ENCODE measurements around the gene CCDC61. TPM values are rescaled to one million over a fixed set of nuclear protein-coding genes. Genes with fewer than 3 reads are reported as not detected.
A peak's percentile ranks its signal among the peaks of the same experiment; 100 is the strongest.

The CCDC61 gene
- polyA plus RNA-seq, 3 donors = 4.3 to 8.8 (median 6.1) TPM

DNA sequence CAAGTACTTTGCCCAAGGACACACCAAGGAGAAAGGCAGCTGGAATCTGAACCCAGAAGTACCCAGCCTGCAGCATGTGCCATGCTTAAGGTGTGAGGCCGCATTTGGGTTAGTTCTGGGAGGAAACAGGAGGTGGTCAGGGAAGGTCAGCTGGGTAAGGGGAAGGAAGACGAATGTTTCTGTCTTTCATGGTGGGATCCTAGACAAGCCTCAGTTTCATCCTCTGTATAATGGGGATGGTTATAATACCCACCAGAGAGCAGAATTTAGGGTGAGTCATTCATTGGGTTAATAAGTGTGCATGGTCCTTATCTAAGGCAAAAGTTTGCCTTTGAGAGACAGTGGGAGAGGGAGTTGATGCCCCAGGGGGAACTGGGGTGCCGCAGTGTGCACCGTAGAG lies 3.6 kb downstream of the CCDC61 start:
- Mint-ChIP-seq H3K9me3 (peaks cover 0 to 10% (median 1%) of the 10 kb centered on the region in 7 donors), H3K4me1 (peaks cover 22% of the 10 kb centered on the region), H3K4me3 (no peak overlapping the region), H3K27me3 (ENCODE audit: low read depth in 3 of 3) (peaks cover 21 to 28% (median 21%) of the 10 kb centered on the region in 3 donors), H3K27ac (no peak overlapping the region), H3K36me3 (peaks cover 20 to 28% of the 10 kb centered on the region in 2 donors)
- Histone ChIP-seq H3K79me2 (ENCODE audit: insufficient read depth, low read length) (no peaks in the 10 kb centered on the region), H2AFZ (ENCODE audit: insufficient read depth, low read depth, low read length, poor library complexity, severe bottlenecking) (no peak overlapping the region), H3K36me3 (replicated peaks in 1 of 2; ENCODE audit: control insufficient read depth in 1 of 2, insufficient read depth in 2 of 2, low read length in 2 of 2) (peaks cover 3 to 11% of the 10 kb centered on the region in 2 donors), H3K4me3 (replicated peaks in 1 of 3; ENCODE audit: low read depth in 2 of 3, low read length in 3 of 3) (no peak overlapping the region), H3K4me1 (ENCODE audit: control insufficient read depth in 1 of 2, insufficient read depth in 2 of 2, low read length in 2 of 2) (peaks cover 28 to 35% of the 10 kb centered on the region in 2 donors), H3K9ac (ENCODE audit: insufficient read depth, low read length, poor library complexity, severe bottlenecking) (no peak overlapping the region), H3K4me2 (replicated peaks; ENCODE audit: extremely low read depth, low read length, poor library complexity, severe bottlenecking) (no peak overlapping the region), H3K27ac (ENCODE audit: low read depth in 1 of 2, low read length in 2 of 2) (no peak overlapping the region), H4K20me1 (ENCODE audit: insufficient read depth, low read length) (peaks cover 25% of the 10 kb centered on the region), H3K27me3 (ENCODE audit: control insufficient read depth in 2 of 2, insufficient read depth in 2 of 2, low read length in 2 of 2) (peaks cover 3 to 15% of the 10 kb centered on the region in 2 donors), H3K9me3 (replicated peaks in 1 of 2; ENCODE audit: control insufficient read depth in 1 of 2, insufficient read depth in 1 of 2, low read length in 2 of 2) (no peaks in the 10 kb centered on the region)
- no peak for DNase-seq
- 86% methylated on average over 3 of the region's 4 CpGs for WGBS (ENCODE audit: insufficient coverage)
- intact Hi-C loops (cut with micrococcal nuclease) = no loop called here
- TF ChIP-seq, protein P1, sequence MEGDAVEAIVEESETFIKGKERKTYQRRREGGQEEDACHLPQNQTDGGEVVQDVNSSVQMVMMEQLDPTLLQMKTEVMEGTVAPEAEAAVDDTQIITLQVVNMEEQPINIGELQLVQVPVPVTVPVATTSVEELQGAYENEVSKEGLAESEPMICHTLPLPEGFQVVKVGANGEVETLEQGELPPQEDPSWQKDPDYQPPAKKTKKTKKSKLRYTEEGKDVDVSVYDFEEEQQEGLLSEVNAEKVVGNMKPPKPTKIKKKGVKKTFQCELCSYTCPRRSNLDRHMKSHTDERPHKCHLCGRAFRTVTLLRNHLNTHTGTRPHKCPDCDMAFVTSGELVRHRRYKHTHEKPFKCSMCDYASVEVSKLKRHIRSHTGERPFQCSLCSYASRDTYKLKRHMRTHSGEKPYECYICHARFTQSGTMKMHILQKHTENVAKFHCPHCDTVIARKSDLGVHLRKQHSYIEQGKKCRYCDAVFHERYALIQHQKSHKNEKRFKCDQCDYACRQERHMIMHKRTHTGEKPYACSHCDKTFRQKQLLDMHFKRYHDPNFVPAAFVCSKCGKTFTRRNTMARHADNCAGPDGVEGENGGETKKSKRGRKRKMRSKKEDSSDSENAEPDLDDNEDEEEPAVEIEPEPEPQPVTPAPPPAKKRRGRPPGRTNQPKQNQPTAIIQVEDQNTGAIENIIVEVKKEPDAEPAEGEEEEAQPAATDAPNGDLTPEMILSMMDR (IDR thresholded peaks at IDR 0.05) = no peak

GRCh38 chr19:45999653-46000121 lies 4.4 kb downstream of the CCDC61 start:
- Histone ChIP-seq H3K27ac (ENCODE audit: low read depth in 1 of 2, low read length in 2 of 2) (no peak overlapping the region), H3K4me1 (ENCODE audit: control insufficient read depth in 1 of 2, insufficient read depth in 2 of 2, low read length in 2 of 2) (peaks cover 23 to 27% of the 10 kb centered on the region in 2 donors), H3K27me3 (ENCODE audit: control insufficient read depth in 2 of 2, insufficient read depth in 2 of 2, low read length in 2 of 2) (peaks cover 3 to 15% of the 10 kb centered on the region in 2 donors), H2AFZ (ENCODE audit: insufficient read depth, low read depth, low read length, poor library complexity, severe bottlenecking) (peak overlapping the region; percentile 8), H3K36me3 (replicated peaks in 1 of 2; ENCODE audit: control insufficient read depth in 1 of 2, insufficient read depth in 2 of 2, low read length in 2 of 2) (peaks cover 6 to 11% of the 10 kb centered on the region in 2 donors), H3K9me3 (replicated peaks in 1 of 2; ENCODE audit: control insufficient read depth in 1 of 2, insufficient read depth in 1 of 2, low read length in 2 of 2) (no peaks in the 10 kb centered on the region), H3K4me3 (replicated peaks in 1 of 3; ENCODE audit: low read depth in 2 of 3, low read length in 3 of 3) (no peak overlapping the region), H4K20me1 (ENCODE audit: insufficient read depth, low read length) (peaks cover 25% of the 10 kb centered on the region), H3K4me2 (replicated peaks; ENCODE audit: extremely low read depth, low read length, poor library complexity, severe bottlenecking) (no peak overlapping the region), H3K9ac (ENCODE audit: insufficient read depth, low read length, poor library complexity, severe bottlenecking) (no peak overlapping the region), H3K79me2 (ENCODE audit: insufficient read depth, low read length) (no peaks in the 10 kb centered on the region)
- WGBS (ENCODE audit: insufficient coverage) = 29% methylated on average over 14 of the region's 14 CpGs
- intact Hi-C loops (cut with micrococcal nuclease) = no loop called here
- Mint-ChIP-seq H3K9me3 (peaks cover 0 to 10% (median 1%) of the 10 kb centered on the region in 7 donors), H3K36me3 (peaks cover 20 to 30% of the 10 kb centered on the region in 2 donors), H3K27me3 (ENCODE audit: low read depth in 3 of 3) (peaks cover 21 to 28% (median 21%) of the 10 kb centered on the region in 3 donors), H3K4me1 (peaks cover 20% of the 10 kb centered on the region), H3K4me3 (peak overlapping the region in 1 of 2 donors; percentile 73), H3K27ac (peak overlapping the region in 3 of 7 donors; percentile 42 to 79 (median 73))
- peak; percentile 41 to 78 (median 47) for DNase-seq
- TF ChIP-seq, protein P1 (IDR thresholded peaks at IDR 0.05) = no peak
